Common myeloid progenitor, CD34-positive (primary cell): ENCODE results near the gene TMEM94.
A peak's percentile ranks its signal among the peaks of the same experiment; 100 is the strongest.

Experiments used
- CTCF ChIA-PET: fragments of 350-600 bp; sonication (Branson Sonifier 250); formaldehyde crosslinking; loops from one replicate; lab custom pipeline; 2021; ENCODE audit warnings: antibody characterized with exemption; lab: Charles Lee
- POLR2A ChIA-PET: fragments of 350-600 bp; sonication (Branson Sonifier 250); formaldehyde crosslinking; loops from one replicate; lab custom pipeline; 2021; ENCODE audit warnings: antibody characterized with exemption; lab: Charles Lee
- DNase-seq, 3 donors: peaks; one replicate each; pipeline versions ENCODE4 v3.0.0 to v3.0.0-alpha.2; 2013
- H3K27ac ChIP-seq, 2 experiments: 1 replicate in 1 of 2; 2 replicates in 1 of 2; pipeline ENCODE4 v1.7.0; 2013; ENCODE audit warnings: inconsistent platforms in 2 of 2, low read length in 2 of 2, mild to moderate bottlenecking in 2 of 2, low read depth in 1 of 2, moderate library complexity in 1 of 2; ENCODE audit not compliant: severe bottlenecking in 2 of 2, insufficient read depth in 1 of 2, poor library complexity in 1 of 2
- H3K27me3 ChIP-seq, 5 experiments: replicated peaks in 2 of 5; 1 replicate in 3 of 5; 2 replicates in 2 of 5; pipeline versions ENCODE4 v1.6.1 to v1.7.0; 2013; ENCODE audit warnings: low read length in 4 of 5, mild to moderate bottlenecking in 2 of 5, moderate library complexity in 2 of 5, inconsistent platforms in 1 of 5; ENCODE audit not compliant: insufficient read depth in 5 of 5, control insufficient read depth in 4 of 5
- H3K36me3 ChIP-seq, 4 experiments: 1 replicate in 2 of 4; 2 replicates in 2 of 4; pipeline versions ENCODE4 v1.6.1 to v1.7.0; 2013; ENCODE audit warnings: low read length in 3 of 4, control low read depth in 1 of 4, mild to moderate bottlenecking in 1 of 4; ENCODE audit not compliant: control insufficient read depth in 4 of 4, insufficient read depth in 4 of 4
- H3K4me1 ChIP-seq, 4 experiments: 1 replicate in 3 of 4; 2 replicates in 1 of 4; pipeline versions ENCODE4 v1.6.1 to v1.7.1; 2013; ENCODE audit warnings: low read length in 3 of 4, mild to moderate bottlenecking in 3 of 4, control low read depth in 1 of 4, inconsistent platforms in 1 of 4, moderate library complexity in 1 of 4; ENCODE audit not compliant: control insufficient read depth in 4 of 4, insufficient read depth in 4 of 4; ENCODE audit errors: control extremely low read depth in 1 of 4
- H3K4me3 ChIP-seq, 7 experiments: 1 replicate in 4 of 7; 2 replicates in 3 of 7; pipeline versions ENCODE4 v1.5.1 to v1.7.0; 2013; ENCODE audit warnings: mild to moderate bottlenecking in 7 of 7, low read length in 6 of 7, moderate library complexity in 6 of 7, inconsistent platforms in 2 of 7, low read depth in 2 of 7, control low read depth in 1 of 7; ENCODE audit not compliant: insufficient read depth in 4 of 7, control insufficient read depth in 1 of 7; ENCODE audit errors: extremely low read depth in 1 of 7
- H3K9me3 ChIP-seq, 5 experiments: 1 replicate in 4 of 5; 2 replicates in 1 of 5; pipeline versions ENCODE4 v1.6.1 to v1.7.1; 2013; ENCODE audit warnings: low read length in 4 of 5, mild to moderate bottlenecking in 2 of 5, inconsistent platforms in 1 of 5, low read depth in 1 of 5, moderate library complexity in 1 of 5; ENCODE audit not compliant: control insufficient read depth in 4 of 5, insufficient read depth in 2 of 5; ENCODE audit errors: control extremely low read depth in 1 of 5
- WGBS: methylation state at CpG from one replicate; pipeline ENCODE4 v1.1.5; 2013; ENCODE audit not compliant: insufficient coverage; 5-methylcytosine and 5-hydroxymethylcytosine counted together

TMEM94 gene

GRCh38 chr17:75482098-75482942, 25.9 kb downstream of the TMEM94 start:
- no peak overlapping the region for H3K27ac ChIP-seq
- H3K4me1 ChIP-seq = peaks cover 4 to 17% (median 15%) of the 10 kb centered on the region in 4 experiments
- H3K9me3 ChIP-seq = no peaks in the 10 kb centered on the region
- POLR2A ChIA-PET = no interaction called here
- H3K27me3 ChIP-seq = no peaks in the 10 kb centered on the region
- DNase-seq = no peak
- H3K4me3 ChIP-seq = no peak overlapping the region
- WGBS = 94% methylated on average over 9 of the region's 16 CpGs
- CTCF ChIA-PET = interaction anchor here (1.3 to 2.4 kb wide), 4 partner anchors 8 to 54 kb away, joined by 3 to 8 read pairs (median 4); no protein-coding TSS in a partner anchor
- H3K36me3 ChIP-seq = peaks cover 2 to 14% (median 7%) of the 10 kb centered on the region in 4 experiments

DNA sequence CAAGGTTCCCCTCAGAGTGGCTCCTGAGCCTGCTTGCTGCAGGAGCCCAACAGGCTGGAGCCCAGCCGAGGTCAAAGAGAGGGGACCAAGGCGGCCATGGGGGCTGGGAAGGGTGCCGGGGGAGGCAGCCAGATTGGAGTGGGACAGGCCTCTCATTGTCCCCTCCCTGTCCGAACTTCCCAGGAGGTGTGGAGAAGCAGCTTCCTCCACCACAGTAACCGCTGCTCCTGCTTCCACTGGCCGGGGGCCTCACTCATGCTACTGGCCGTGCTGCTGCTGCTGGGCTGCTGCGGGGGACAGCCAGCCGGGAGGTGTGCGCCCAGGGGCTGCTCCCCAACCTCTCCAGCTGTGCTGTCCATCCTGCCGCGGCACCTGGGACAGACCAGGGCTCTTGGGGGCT, 29.3 kb downstream of the TMEM94 start:
- POLR2A ChIA-PET = interaction anchor here (0.8 kb wide), 1 partner anchor 8 kb away, joined by 3 read pairs; no protein-coding TSS in a partner anchor
- no peaks in the 10 kb centered on the region for H3K27me3 ChIP-seq
- peak overlapping the region in 1 of 2 experiments; percentile 25 for H3K27ac ChIP-seq
- peaks cover 4 to 36% (median 28%) of the 10 kb centered on the region in 4 experiments for H3K4me1 ChIP-seq
- H3K9me3 ChIP-seq = no peaks in the 10 kb centered on the region
- WGBS = 98% methylated on average over 12 of the region's 12 CpGs
- H3K36me3 ChIP-seq = peaks cover 2 to 12% (median 9%) of the 10 kb centered on the region in 4 experiments
- H3K4me3 ChIP-seq = no peak overlapping the region
- no peak for DNase-seq
- CTCF ChIA-PET = interaction anchor here (1.0 to 3.0 kb wide), 6 partner anchors 9 to 26 kb away, joined by 3 to 9 read pairs (median 3); no protein-coding TSS in a partner anchor

- POLR2A ChIA-PET = interaction anchor here (0.8 kb wide), 1 partner anchor 8 kb away, joined by 3 read pairs; no protein-coding TSS in a partner anchor
- Histone ChIP-seq H3K9me3 (no peaks in the 10 kb centered on the region), H3K27me3 (no peaks in the 10 kb centered on the region), H3K36me3 (peaks cover 2 to 14% (median 12%) of the 10 kb centered on the region in 4 experiments), H3K4me1 (peaks cover 4 to 40% (median 29%) of the 10 kb centered on the region in 4 experiments), H3K4me3 (no peak overlapping the region), H3K27ac (peak overlapping the region in 1 of 2 experiments; percentile 6)
- 96% methylated on average over 12 of the region's 14 CpGs for WGBS
- CTCF ChIA-PET = interaction anchor here (1.0 to 3.0 kb wide), 4 partner anchors 9 to 14 kb away, joined by 3 to 9 read pairs (median 4); no protein-coding TSS in a partner anchor
- DNase-seq = no peak
Measured at GRCh38 chr17:75486151-75486550, 29.7 kb downstream of the TMEM94 start.

- 88% methylated on average over 3 of the region's 5 CpGs for WGBS
- H3K9me3 ChIP-seq = no peaks in the 10 kb centered on the region
- H3K4me3 ChIP-seq = peak overlapping the region in 4 of 7 experiments; percentile 4 to 58 (median 36)
- no peaks in the 10 kb centered on the region for H3K27me3 ChIP-seq
- no peak for DNase-seq
- POLR2A ChIA-PET = no interaction called here
- peaks cover 4 to 40% (median 29%) of the 10 kb centered on the region in 4 experiments for H3K4me1 ChIP-seq
- CTCF ChIA-PET = interaction anchor here (0.8 to 3.0 kb wide), 13 partner anchors 8 to 198 kb away, joined by 3 to 9 read pairs (median 5); partner anchors contain the start of genes SLC25A19 and TSEN54
- peak overlapping the region in 1 of 2 experiments; percentile 61 for H3K27ac ChIP-seq
- H3K36me3 ChIP-seq = peaks cover 2 to 22% (median 19%) of the 10 kb centered on the region in 4 experiments
Measured at GRCh38 chr17:75486951-75487350, 30.5 kb downstream of the TMEM94 start.

DNA sequence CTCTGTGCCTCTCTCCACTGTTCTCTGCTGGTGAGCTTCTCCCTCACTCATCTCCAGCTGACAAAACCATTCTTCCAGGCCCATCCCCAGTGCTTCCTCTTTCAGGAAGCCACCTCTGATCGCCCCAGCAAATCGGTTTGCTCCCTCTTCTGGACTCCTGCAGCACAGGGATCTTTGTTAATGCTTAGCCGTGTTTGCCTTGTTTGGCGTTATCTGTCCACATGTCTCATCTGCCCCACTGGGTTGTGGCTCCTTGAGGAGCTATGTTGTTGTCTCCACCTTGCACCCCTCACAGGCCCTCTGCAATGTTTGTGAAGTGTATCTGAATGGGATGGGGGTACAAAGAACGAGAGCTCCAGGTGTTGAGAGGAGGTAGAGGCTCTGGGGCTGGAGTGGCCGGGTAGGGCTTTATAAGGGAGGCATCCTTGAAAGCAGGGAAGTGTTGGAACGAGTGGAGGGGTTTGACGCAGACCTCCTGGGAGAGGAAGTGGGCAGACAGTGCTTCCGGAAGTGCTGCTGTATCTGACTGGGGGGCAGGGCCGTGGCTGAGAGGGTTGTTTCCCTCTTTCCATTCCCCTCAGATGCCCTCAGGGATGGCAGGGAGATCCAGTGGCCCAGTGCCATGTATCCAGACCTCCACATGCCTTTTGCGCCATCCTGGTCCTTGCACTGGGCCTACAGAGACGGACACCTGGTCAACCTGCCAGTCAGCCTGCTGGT, 31.1 kb downstream of the TMEM94 start:
- Histone ChIP-seq H3K27me3 (no peaks in the 10 kb centered on the region), H3K4me1 (peaks cover 4 to 40% (median 29%) of the 10 kb centered on the region in 4 experiments), H3K9me3 (no peaks in the 10 kb centered on the region), H3K36me3 (peaks cover 2 to 28% (median 22%) of the 10 kb centered on the region in 4 experiments), H3K27ac (peak overlapping the region; percentile 29 to 61), H3K4me3 (peak overlapping the region in 5 of 7 experiments; percentile 4 to 58 (median 33))
- ChIA-PET POLR2A (no interaction called here), CTCF (interaction anchor here (0.8 to 3.0 kb wide), 13 partner anchors 9 to 198 kb away, joined by 3 to 9 read pairs (median 5); partner anchors contain the start of genes SLC25A19, TMEM94 and TSEN54)
- peak; percentile 54 to 74 (median 70) for DNase-seq
- WGBS = 22% methylated on average over 9 of the region's 12 CpGs

GRCh38 chr17:75488693-75489510, 32.5 kb downstream of the TMEM94 start:
- no peak for DNase-seq
- H3K9me3 ChIP-seq = no peaks in the 10 kb centered on the region
- H3K4me3 ChIP-seq = no peak overlapping the region
- no peaks in the 10 kb centered on the region for H3K27me3 ChIP-seq
- peak overlapping the region in 1 of 2 experiments; percentile 61 for H3K27ac ChIP-seq
- CTCF ChIA-PET = interaction anchor here (1.6 kb wide), 1 partner anchor 10 kb away, joined by 5 read pairs; no protein-coding TSS in a partner anchor
- H3K36me3 ChIP-seq = peaks cover 0 to 42% (median 33%) of the 10 kb centered on the region in 4 experiments
- POLR2A ChIA-PET = no interaction called here
- 94% methylated on average over 21 of the region's 24 CpGs for WGBS
- peaks cover 4 to 40% (median 29%) of the 10 kb centered on the region in 4 experiments for H3K4me1 ChIP-seq
